H9 (cell line): ENCODE measurements around the gene CD58. TPM values are rescaled to one million over a fixed set of nuclear protein-coding genes. Genes with fewer than 3 reads are reported as not detected.

ENCODE experiments used
- DNase-seq: peaks from one replicate; pipeline ENCODE4 v3.0.0-alpha.2; 2017
- H2AFZ ChIP-seq: one replicate; pipeline ENCODE4 v1.6.1; 2013; ENCODE audit warnings: mild to moderate bottlenecking, low read length, control low read depth, moderate library complexity
- H2AK5ac ChIP-seq: 2 replicates; pipeline ENCODE4 v1.6.1; 2013; ENCODE audit warnings: low read length, control low read depth, mixed read lengths; ENCODE audit not compliant: insufficient read length
- H2BK120ac ChIP-seq: one replicate; pipeline ENCODE4 v1.6.1; 2013; ENCODE audit warnings: low read depth, mild to moderate bottlenecking, low read length, control low read depth, inconsistent platforms; ENCODE audit not compliant: poor library complexity, severe bottlenecking
- H2BK12ac ChIP-seq: 2 replicates; pipeline ENCODE4 v1.6.1; 2013; ENCODE audit warnings: low read length, control low read depth, mixed read lengths, low read depth; ENCODE audit not compliant: insufficient read length
- H2BK15ac ChIP-seq: 2 replicates; pipeline ENCODE4 v1.6.1; 2013; ENCODE audit warnings: low read depth, low read length, control low read depth
- H2BK20ac ChIP-seq: one replicate; pipeline ENCODE4 v1.6.1; 2013; ENCODE audit warnings: low read depth, mild to moderate bottlenecking, low read length, control low read depth, inconsistent platforms; ENCODE audit not compliant: poor library complexity, severe bottlenecking
- H2BK5ac ChIP-seq: 2 replicates; pipeline ENCODE4 v1.6.1; 2013; ENCODE audit warnings: low read length, control low read depth, mixed read lengths; ENCODE audit not compliant: insufficient read length
- H3K14ac ChIP-seq: 2 replicates; pipeline ENCODE4 v1.6.1; 2013; ENCODE audit warnings: low read length, control low read depth; ENCODE audit not compliant: insufficient read depth
- H3K18ac ChIP-seq: 2 replicates; pipeline ENCODE4 v1.6.1; 2013; ENCODE audit warnings: low read depth, mild to moderate bottlenecking, mixed read lengths, low read length, control low read depth; ENCODE audit not compliant: insufficient read length
- H3K23ac ChIP-seq: 2 replicates; pipeline ENCODE4 v1.6.1; 2013; ENCODE audit warnings: low read length, control low read depth, mixed read lengths, low read depth; ENCODE audit not compliant: insufficient read length
- H3K23me2 ChIP-seq: 2 replicates; pipeline ENCODE4 v1.6.1; 2013; ENCODE audit warnings: low read depth, mild to moderate bottlenecking, mixed read lengths, low read length, control low read depth; ENCODE audit not compliant: insufficient read length, poor library complexity, severe bottlenecking
- H3K27ac ChIP-seq: 2 replicates; pipeline ENCODE4 v1.5.1; 2013; ENCODE audit warnings: low read length, control low read depth, mixed read lengths, low read depth; ENCODE audit not compliant: insufficient read length
- H3K27me3 ChIP-seq: 2 replicates; pipeline ENCODE4 v1.6.1; 2013; ENCODE audit warnings: low read length, control low read depth, inconsistent platforms; ENCODE audit not compliant: insufficient read depth
- H3K4ac ChIP-seq: 2 replicates; pipeline ENCODE4 v1.6.1; 2013; ENCODE audit warnings: low read depth, mild to moderate bottlenecking, control low read depth, inconsistent platforms, low read length, moderate library complexity
- H3K4me1 ChIP-seq: 2 replicates; pipeline ENCODE4 v1.6.1; 2013; ENCODE audit warnings: low read length, control low read depth, inconsistent platforms; ENCODE audit not compliant: insufficient read depth
- H3K4me2 ChIP-seq: 2 replicates; pipeline ENCODE4 v1.6.1; 2013; ENCODE audit warnings: low read length, control low read depth, mixed read lengths; ENCODE audit not compliant: insufficient read length, insufficient read depth
- H3K56ac ChIP-seq: 2 replicates; pipeline ENCODE4 v1.6.1; 2013; ENCODE audit warnings: low read depth, mild to moderate bottlenecking, mixed read lengths, low read length, control low read depth; ENCODE audit not compliant: insufficient read length
- H3K79me1 ChIP-seq: 2 replicates; pipeline ENCODE4 v1.6.1; 2013; ENCODE audit warnings: low read depth, mild to moderate bottlenecking, moderate library complexity, low read length, control low read depth, inconsistent platforms; ENCODE audit not compliant: insufficient read depth, poor library complexity, severe bottlenecking
- H3K79me2 ChIP-seq: 2 replicates; pipeline ENCODE4 v1.6.1; 2013; ENCODE audit warnings: low read length, control low read depth, inconsistent platforms; ENCODE audit not compliant: insufficient read depth
- H3K9ac ChIP-seq: 2 replicates; pipeline ENCODE4 v1.6.1; 2013; ENCODE audit warnings: low read length, control low read depth, mixed read lengths; ENCODE audit not compliant: insufficient read length; ENCODE audit errors: extremely low read depth
- H3K9me3 ChIP-seq: one replicate; pipeline ENCODE4 v1.6.1; 2013; ENCODE audit warnings: low read depth, low read length, inconsistent platforms; ENCODE audit not compliant: control insufficient read depth
- H3T11ph ChIP-seq: one replicate; pipeline ENCODE4 v1.6.1; 2013; ENCODE audit warnings: mild to moderate bottlenecking, low read length, control low read depth, inconsistent platforms
- H4K20me1 ChIP-seq: one replicate; pipeline ENCODE4 v1.6.1; 2013; ENCODE audit not compliant: control insufficient read depth, insufficient read length, insufficient read depth
- H4K5ac ChIP-seq: 2 replicates; pipeline ENCODE4 v1.6.1; 2013; ENCODE audit warnings: low read depth, mild to moderate bottlenecking, mixed read lengths, low read length, control low read depth; ENCODE audit not compliant: insufficient read length
- H4K8ac ChIP-seq: replicated peaks from 2 replicates; pipeline ENCODE4 v1.6.1; 2013; ENCODE audit warnings: low read length, control low read depth, mixed read lengths, low read depth; ENCODE audit not compliant: insufficient read length
- H4K91ac ChIP-seq: 2 replicates; pipeline ENCODE4 v1.6.1; 2013; ENCODE audit warnings: low read depth, mild to moderate bottlenecking, moderate library complexity, mixed read lengths, low read length, control low read depth; ENCODE audit not compliant: insufficient read length
- H3K27ac Mint-ChIP-seq, 3 experiments: 2 replicates in 2 of 3; 3 replicates in 1 of 3; pipeline ENCODE4 v1.8.0; 2020 to 2021; ENCODE audit warnings: mixed read lengths in 3 of 3, mild to moderate bottlenecking in 1 of 3, moderate library complexity in 1 of 3
- H3K27me3 Mint-ChIP-seq: 2 replicates; pipeline ENCODE4 v1.8.0; 2021; ENCODE audit warnings: low read depth, mild to moderate bottlenecking, moderate library complexity, mixed read lengths
- H3K36me3 Mint-ChIP-seq, 3 experiments: 2 replicates in 2 of 3; 3 replicates in 1 of 3; pipeline ENCODE4 v1.8.0; 2020 to 2021; ENCODE audit warnings: low read depth in 3 of 3, mixed read lengths in 3 of 3; ENCODE audit not compliant: insufficient read depth in 1 of 3
- H3K4me1 Mint-ChIP-seq, 2 experiments: 2 replicates each; pipeline ENCODE4 v1.8.0; 2020; ENCODE audit warnings: mixed read lengths in 2 of 2
- H3K4me3 Mint-ChIP-seq, 2 experiments: 2 replicates in 1 of 2; 3 replicates in 1 of 2; pipeline ENCODE4 v1.8.0; 2020 to 2021; ENCODE audit warnings: mild to moderate bottlenecking in 2 of 2, mixed read lengths in 2 of 2, moderate library complexity in 1 of 2
- H3K9me3 Mint-ChIP-seq, 2 experiments: 2 replicates in 1 of 2; 3 replicates in 1 of 2; pipeline ENCODE4 v1.8.0; 2020; ENCODE audit warnings: mild to moderate bottlenecking in 2 of 2, mixed read lengths in 2 of 2, moderate library complexity in 1 of 2
- CTCF ChIP-seq: fragments of 200-600 bp; sonication (generic); conservative IDR thresholded peaks from 3 replicates; pipeline ENCODE4 v1.8.0; 2021; ENCODE audit warnings: antibody characterized with exemption, mild to moderate bottlenecking
- WGBS: extraction: QIAGEN DNeasy Blood & Tissue Kit; methylation state at CpG from one replicate; pipeline ENCODE4 v1.1.7; 2013; ENCODE audit warnings: missing lambda C conversion rate, low lambda C conversion rate, mixed read lengths; ENCODE audit not compliant: insufficient read length; ENCODE audit errors: extremely low coverage; 5-methylcytosine and 5-hydroxymethylcytosine counted together
- total RNA-seq: library from RNA; stranded (reverse); gene quantifications from 2 replicates; pipeline ENCODE4 v1.2.1, GENCODE V29; 2021

The CD58 gene
- total RNA-seq, 1 experiment from 2014 or later: 4.3 TPM

GRCh38 chr1:116572099-116572498 is 1.3 kb upstream of the CD58 start:
- no peak for DNase-seq
- Mint-ChIP-seq H3K4me3 (peak overlapping the region; percentile 54 to 70; a peak in 2 of 5 replicates), H3K9me3 (no peaks in the 10 kb centered on the region), H3K4me1 (peaks cover 18 to 30% of the 10 kb centered on the region in 2 experiments), H3K27ac (no peak overlapping the region), H3K36me3 (peaks cover 0 to 6% (median 0%) of the 10 kb centered on the region in 3 experiments; a peak in 4 of 7 replicates), H3K27me3 (peaks cover 23% of the 10 kb centered on the region)
- Histone ChIP-seq H3K9ac (no peak overlapping the region), H3K79me2 (no peaks in the 10 kb centered on the region), H2BK12ac (no peak overlapping the region), H3K79me1 (no peaks in the 10 kb centered on the region), H3K14ac (no peak overlapping the region), H4K8ac (no peak overlapping the region), H3K18ac (no peak overlapping the region), H3K27ac (no peak overlapping the region), H3K23me2 (peaks cover 16% of the 10 kb centered on the region), H4K91ac (no peak overlapping the region), H3K23ac (no peak overlapping the region), H3K4me1 (no peaks in the 10 kb centered on the region; the same call in 1 of the 2 replicates), H2BK15ac (no peak overlapping the region), H3K9me3 (no peaks in the 10 kb centered on the region), H3K27me3 (no peaks in the 10 kb centered on the region; the same call in 1 of the 2 replicates), H4K5ac (no peak overlapping the region), H4K20me1 (no peaks in the 10 kb centered on the region), H2BK20ac (no peak overlapping the region), H2BK5ac (no peak overlapping the region), H3K4me2 (no peak overlapping the region), H2BK120ac (no peak overlapping the region), H3K56ac (no peak overlapping the region), H2AK5ac (no peak overlapping the region), H2AFZ (no peak overlapping the region), H3K4ac (no peak overlapping the region), H3T11ph (no peak overlapping the region)
- no CpG with 5 or more reads among the region's 2 CpGs for WGBS
- TF ChIP-seq CTCF: no peak
